SK-N-SH treated with all-trans-retinoic acid at 6 μM for 48 hours (cell line): Measurements from ENCODE around the gene UBXN2A.
A peak's percentile ranks its signal among the peaks of the same experiment; 100 is the strongest.

Source experiments
- ATAC-seq: fragments of 200-7000 bp; cut with Tn5 transposase; 3 replicates; pipeline ENCODE4 v1.9.1; 2020; ENCODE audit warnings: mild to moderate bottlenecking, moderate library complexity
- ARNTL ChIP-seq: fragments of 450-650 bp; formaldehyde crosslinking; IDR thresholded peaks from 2 replicates; pipeline ENCODE4 v1.5.0; 2020; ENCODE audit warnings: low read depth, mild to moderate bottlenecking, moderate library complexity, borderline replicate concordance
- BACH2 ChIP-seq: fragments of 250-450 bp; sonication (Bioruptor Pico); IDR thresholded peaks from 2 replicates; pipeline ENCODE4 v1.9.0; 2021; ENCODE audit warnings: mild to moderate bottlenecking, borderline replicate concordance
- CREB5 ChIP-seq: fragments of 250-450 bp; sonication (Bioruptor Pico); IDR thresholded peaks from 2 replicates; pipeline ENCODE4 v1.5.1; 2020; ENCODE audit warnings: low read depth, mild to moderate bottlenecking, moderate library complexity
- CSRNP3 ChIP-seq: fragments of 250-450 bp; sonication (Bioruptor Pico); IDR thresholded peaks from 2 replicates; pipeline ENCODE4 v1.5.1; 2021; ENCODE audit warnings: mild to moderate bottlenecking, moderate library complexity
- ESRRG ChIP-seq: fragments of 250-450 bp; sonication (Bioruptor Pico); IDR thresholded peaks from 2 replicates; pipeline ENCODE4 v1.6.1; 2021; ENCODE audit warnings: mild to moderate bottlenecking
- ISL1 ChIP-seq: fragments of 250-450 bp; sonication (Bioruptor Pico); IDR thresholded peaks from 2 replicates; pipeline ENCODE4 v2.1.2; 2022; ENCODE audit warnings: mild to moderate bottlenecking, moderate library complexity
- OSR1 ChIP-seq: fragments of 250-450 bp; sonication (Bioruptor Pico); IDR thresholded peaks from 2 replicates; pipeline ENCODE4 v1.8.0; 2022; ENCODE audit warnings: moderate library complexity, mild to moderate bottlenecking, inconsistent platforms
- PATZ1 ChIP-seq: fragments of 250-450 bp; sonication (Bioruptor Pico); IDR thresholded peaks from 2 replicates; pipeline ENCODE4 v1.8.0; 2020; ENCODE audit warnings: mild to moderate bottlenecking, moderate library complexity, borderline replicate concordance
- POU6F1 ChIP-seq: fragments of 250-450 bp; sonication (Bioruptor Pico); IDR thresholded peaks from 2 replicates; pipeline ENCODE4 v1.8.0; 2021; ENCODE audit warnings: low read depth, mild to moderate bottlenecking, moderate library complexity, borderline replicate concordance
- SNAI2 ChIP-seq: fragments of 250-450 bp; sonication (Bioruptor Pico); IDR thresholded peaks from 2 replicates; pipeline ENCODE4 v1.5.0; 2020; ENCODE audit warnings: mild to moderate bottlenecking, moderate library complexity
- TCF4 ChIP-seq: fragments of 250-450 bp; sonication (Bioruptor Pico); IDR thresholded peaks from 2 replicates; pipeline ENCODE4 v1.8.0; 2021; ENCODE audit warnings: mild to moderate bottlenecking, moderate library complexity, borderline replicate concordance
- TOX ChIP-seq: fragments of 250-450 bp; sonication (Bioruptor Pico); IDR thresholded peaks from 2 replicates; pipeline ENCODE4 v1.8.0; 2021; ENCODE audit warnings: mild to moderate bottlenecking, moderate library complexity, borderline replicate concordance
- TSHZ2 ChIP-seq: fragments of 250-450 bp; sonication (Bioruptor Pico); IDR thresholded peaks from 2 replicates; pipeline ENCODE4 v1.5.0; 2020; ENCODE audit warnings: mild to moderate bottlenecking, moderate library complexity
- ZC3H10 ChIP-seq: fragments of 250-450 bp; sonication (Bioruptor Pico); IDR thresholded peaks from 2 replicates; pipeline ENCODE4 v1.5.1; 2021; ENCODE audit warnings: mild to moderate bottlenecking, moderate library complexity
- ZFP30 ChIP-seq: fragments of 450-650 bp; formaldehyde crosslinking; IDR thresholded peaks from 2 replicates; pipeline ENCODE4 v1.5.0; 2022; ENCODE audit warnings: mild to moderate bottlenecking, moderate library complexity
- ZNF565 ChIP-seq: fragments of 450-650 bp; formaldehyde crosslinking; conservative IDR thresholded peaks from 2 replicates; pipeline ENCODE4 v1.5.0; 2020; ENCODE audit warnings: low read depth, mild to moderate bottlenecking, moderate library complexity
- ZNF70 ChIP-seq: fragments of 450-650 bp; formaldehyde crosslinking; IDR thresholded peaks from 2 replicates; pipeline ENCODE4 v1.5.0; 2020; ENCODE audit warnings: mild to moderate bottlenecking, moderate library complexity
- ZNF8 ChIP-seq: fragments of 450-650 bp; formaldehyde crosslinking; IDR thresholded peaks from 2 replicates; pipeline ENCODE4 v1.5.0; 2020; ENCODE audit warnings: mild to moderate bottlenecking, moderate library complexity

Gene UBXN2A

GRCh38 chr2:24015562-24016375 lies 75.5 kb downstream of the UBXN2A start (continued):
- TF ChIP-seq CREB5 (CRISPR knock-in tag) (no peak), ZNF70 (CRISPR knock-in tag) (no peak), ARNTL (CRISPR knock-in tag) (no peak), POU6F1 (CRISPR knock-in tag) (no peak), TOX (CRISPR knock-in tag) (no peak), ISL1 (CRISPR knock-in tag) (no peak), BACH2 (CRISPR knock-in tag) (no peak), ZNF8 (CRISPR knock-in tag) (no peak), TCF4 (CRISPR knock-in tag) (no peak), SNAI2 (CRISPR knock-in tag) (no peak)
- TF ChIP-seq, all 23 proteins: peak for 0

- ATAC-seq = peak; percentile 4; the same call in 1 of the 3 replicates
- TF ChIP-seq ZFP30 (CRISPR knock-in tag) (no peak), ESRRG (CRISPR knock-in tag) (no peak), TOX (CRISPR knock-in tag) (no peak), BACH2 (CRISPR knock-in tag) (no peak), ISL1 (CRISPR knock-in tag) (no peak), ZNF8 (CRISPR knock-in tag) (no peak), ZC3H10 (CRISPR knock-in tag) (no peak), CSRNP3 (no peak)
Measured at GRCh38 chr2:24016376-24016761, 76.1 kb downstream of the UBXN2A start.

GRCh38 chr2:24016853-24017703 lies 76.8 kb downstream of the UBXN2A start:
- ATAC-seq = no peak

GRCh38 chr2:24017711-24018110 lies 77.4 kb downstream of the UBXN2A start:
- TF ChIP-seq TSHZ2 (CRISPR knock-in tag) (no peak), ZFP30 (CRISPR knock-in tag) (no peak), OSR1 (CRISPR knock-in tag) (no peak), TOX (CRISPR knock-in tag) (no peak), ARNTL (CRISPR knock-in tag) (no peak), TCF4 (CRISPR knock-in tag) (no peak), ZNF70 (CRISPR knock-in tag) (no peak)
- ATAC-seq = no peak

More at GRCh38 chr2:24016853-24017703, 76.8 kb downstream of the UBXN2A start:
- TF ChIP-seq PATZ1 (CRISPR knock-in tag) (no peak), ZNF565 (no peak), ZC3H10 (CRISPR knock-in tag) (no peak), TCF4 (CRISPR knock-in tag) (no peak)
